ENCODE data around the gene SPTBN1. TPM values are rescaled to one million over a fixed set of nuclear protein-coding genes. Genes with fewer than 3 reads are reported as not detected.

SPTBN1 gene
- total and polyA plus RNA-seq, 2 experiments from 2014 or later: 125 to 435 TPM

- no peak for TF ChIP-seq CTCF (IDR thresholded peaks at IDR 0.05; ENCODE audit: low read depth, low read length)
- no peak for DNase-seq (ENCODE audit: low read depth in 1 of 2, low spot score in 1 of 2)
- Histone ChIP-seq H3K4me3 (no peak overlapping the region), H3K4me1 (ENCODE audit: low read depth) (peaks cover 36% of the 10 kb centered on the region), H3K9me3 (ENCODE audit: low read depth) (no peaks in the 10 kb centered on the region), H3K27me3 (no peaks in the 10 kb centered on the region), H3K36me3 (peaks cover 1% of the 10 kb centered on the region), H3K27ac (no peak overlapping the region)
These were observed 152.1 kb downstream of the SPTBN1 start for GRCh38 chr2:54608224-54608623.

- DNase-seq (ENCODE audit: low read depth in 1 of 2, low spot score in 1 of 2): no peak
- H3K4me1 ChIP-seq (ENCODE audit: low read depth): peaks cover 36% of the 10 kb centered on the region
- H3K9me3 ChIP-seq (ENCODE audit: low read depth): no peaks in the 10 kb centered on the region
- no peaks in the 10 kb centered on the region for H3K27me3 ChIP-seq
- TF ChIP-seq CTCF (IDR thresholded peaks at IDR 0.05; ENCODE audit: low read depth, low read length): no peak
- no peak overlapping the region for H3K27ac ChIP-seq
- peaks cover 5% of the 10 kb centered on the region for H3K36me3 ChIP-seq
- no peak overlapping the region for H3K4me3 ChIP-seq
These were observed 153.1 kb downstream of the SPTBN1 start for GRCh38 chr2:54609241-54609640.

GRCh38 chr2:54609647-54610046 lies 153.5 kb downstream of the SPTBN1 start:
- Histone ChIP-seq H3K27me3 (no peaks in the 10 kb centered on the region), H3K4me3 (no peak overlapping the region), H3K27ac (no peak overlapping the region), H3K4me1 (ENCODE audit: low read depth) (peaks cover 36% of the 10 kb centered on the region), H3K36me3 (peaks cover 5% of the 10 kb centered on the region), H3K9me3 (ENCODE audit: low read depth) (no peaks in the 10 kb centered on the region)
- no peak for DNase-seq (ENCODE audit: low read depth in 1 of 2, low spot score in 1 of 2)
- TF ChIP-seq CTCF (IDR thresholded peaks at IDR 0.05; ENCODE audit: low read depth, low read length): no peak

- no peaks in the 10 kb centered on the region for H3K27me3 ChIP-seq
- H3K27ac ChIP-seq: no peak overlapping the region
- H3K4me3 ChIP-seq: no peak overlapping the region
- no peaks in the 10 kb centered on the region for H3K9me3 ChIP-seq (ENCODE audit: low read depth)
- peak in 1 of 2 donors; percentile 62 for DNase-seq (ENCODE audit: low read depth in 1 of 2, low spot score in 1 of 2)
- no peak for TF ChIP-seq CTCF (IDR thresholded peaks at IDR 0.05; ENCODE audit: low read depth, low read length)
- H3K36me3 ChIP-seq: peaks cover 5% of the 10 kb centered on the region
- H3K4me1 ChIP-seq (ENCODE audit: low read depth): peaks cover 43% of the 10 kb centered on the region
These were observed 154.6 kb downstream of the SPTBN1 start for GRCh38 chr2:54610700-54611099.

GRCh38 chr2:54611830-54612545 lies 155.9 kb downstream of the SPTBN1 start:
- Histone ChIP-seq H3K27me3 (no peaks in the 10 kb centered on the region), H3K9me3 (ENCODE audit: low read depth) (no peaks in the 10 kb centered on the region), H3K4me1 (ENCODE audit: low read depth) (peaks cover 55% of the 10 kb centered on the region), H3K27ac (no peak overlapping the region), H3K4me3 (no peak overlapping the region), H3K36me3 (peaks cover 9% of the 10 kb centered on the region)
- DNase-seq (ENCODE audit: low read depth in 1 of 2, low spot score in 1 of 2): no peak
- no peak for TF ChIP-seq CTCF (IDR thresholded peaks at IDR 0.05; ENCODE audit: low read depth, low read length)
